OCI-LY7 (cell line): ENCODE measurements around the gene TNFRSF25. TPM values are rescaled to one million over a fixed set of nuclear protein-coding genes. Genes with fewer than 3 reads are reported as not detected.

ENCODE experiments used
- BruUV-seq: library from RNA; stranded (reverse); fragments of 400-500 nt; replicated peaks from 2 replicates; lab custom pipeline; 2021; lab: Mats Ljungman, UMichigan
- CTCF ChIA-PET: fragments of 300-600 bp; sonication (Branson Sonifier 250); formaldehyde crosslinking; loops from one replicate; lab custom pipeline; 2022; ENCODE audit warnings: antibody characterized with exemption; ENCODE audit not compliant: unreplicated experiment; lab: Charles Lee
- POLR2A ChIA-PET: fragments of 300-600 bp; sonication (Branson Sonifier 250); formaldehyde crosslinking; loops from one replicate; lab custom pipeline; 2022; ENCODE audit warnings: antibody characterized with exemption; lab: Charles Lee
- DNase-seq: peaks from one replicate; pipeline ENCODE4 v3.0.0-alpha.2; 2015; ENCODE audit warnings: low spot score
- H2AFZ ChIP-seq: fragments of 200-600 bp; sonication (generic), shearing (Covaris generic); 2 replicates; pipeline ENCODE4 v1.6.1; 2014; ENCODE audit warnings: mild to moderate bottlenecking, antibody characterized with exemption, low read length, moderate library complexity
- H3K27ac ChIP-seq: fragments of 200-600 bp; sonication (generic); 2 replicates; pipeline ENCODE4 v1.5.1; 2014; ENCODE audit warnings: mixed run types, low read depth, mild to moderate bottlenecking, moderate library complexity, low read length, inconsistent platforms; ENCODE audit not compliant: poor library complexity, severe bottlenecking
- H3K36me3 ChIP-seq: fragments of 200-600 bp; sonication (generic); 2 replicates; pipeline ENCODE4 v1.6.1; 2014; ENCODE audit warnings: mild to moderate bottlenecking, antibody characterized with exemption, low read length, moderate library complexity, mixed read lengths; ENCODE audit not compliant: insufficient read depth
- H3K4me1 ChIP-seq: fragments of 200-600 bp; sonication (generic); 2 replicates; pipeline ENCODE4 v1.5.1; 2014; ENCODE audit warnings: mild to moderate bottlenecking, low read length; ENCODE audit not compliant: insufficient read depth, poor library complexity, severe bottlenecking
- H3K4me2 ChIP-seq: fragments of 200-600 bp; sonication (generic); 2 replicates; pipeline ENCODE4 v1.6.1; 2014; ENCODE audit warnings: mild to moderate bottlenecking, low read length
- H3K4me3 ChIP-seq: fragments of 200-600 bp; sonication (generic); 2 replicates; pipeline ENCODE4 v1.5.1; 2014; ENCODE audit warnings: mild to moderate bottlenecking, low read depth, low read length; ENCODE audit not compliant: poor library complexity, severe bottlenecking
- H3K79me2 ChIP-seq: fragments of 200-600 bp; sonication (generic); 2 replicates; pipeline ENCODE4 v1.6.1; 2016; ENCODE audit warnings: low read depth, mild to moderate bottlenecking, low read length, moderate library complexity, mixed read lengths; ENCODE audit not compliant: insufficient read depth
- H3K9me2 ChIP-seq: fragments of 200-600 bp; sonication (generic); 2 replicates; pipeline ENCODE4 v1.6.1; 2016; ENCODE audit warnings: mild to moderate bottlenecking, low read length, mixed read lengths; ENCODE audit not compliant: insufficient read depth
- H3K9me3 ChIP-seq: fragments of 200-600 bp; sonication (generic); 2 replicates; pipeline ENCODE4 v1.6.1; 2014; ENCODE audit warnings: mild to moderate bottlenecking, mixed run types, low read length, mixed read lengths
- H4K20me1 ChIP-seq: fragments of 200-600 bp; sonication (generic); 2 replicates; pipeline ENCODE4 v1.6.1; 2014; ENCODE audit warnings: mild to moderate bottlenecking, antibody characterized with exemption, low read length, moderate library complexity, mixed read lengths; ENCODE audit not compliant: insufficient read depth
- CTCF ChIP-seq: fragments of 200-600 bp; sonication (generic); conservative IDR thresholded peaks from 2 replicates; pipeline ENCODE4 v1.5.1; 2014; ENCODE audit warnings: mild to moderate bottlenecking, antibody characterized with exemption, low read length, moderate library complexity, mixed read lengths
- EZH2phosphoT487 ChIP-seq: fragments of 200-600 bp; sonication (generic); IDR thresholded peaks from 2 replicates; pipeline ENCODE4 v1.6.1; 2018; ENCODE audit warnings: low read depth, borderline replicate concordance, mild to moderate bottlenecking, mixed run types, antibody characterized with exemption, low read length, moderate library complexity, mixed read lengths
- intact Hi-C: fragments of 100-400 bp; cut with micrococcal nuclease; formaldehyde crosslinking; loops from one replicate; pipeline ENCODE4 v1.10.0; 2022; ENCODE audit not compliant: unreplicated experiment
- total RNA-seq, 2 experiments: library from RNA; depleted of rRNA in 1 of 2; stranded (reverse); fragments of >200 nt in 1 of 2; shearing (Covaris generic) in 1 of 2; gene quantifications; 2 replicates each; pipeline ENCODE4 v1.2.3, GENCODE V29; 2014 to 2022

TNFRSF25 gene
- total RNA-seq, 2 experiments from 2014 or later = 1.7 to 2.8 TPM

GRCh38 chr1:6501279-6501813 lies 35.4 kb upstream of the TNFRSF25 start:
- no peaks in the 10 kb centered on the region for H3K9me3 ChIP-seq
- no peak overlapping the region for H2AFZ ChIP-seq

GRCh38 chr1:6500544-6501278 lies 34.7 kb upstream of the TNFRSF25 start:
- ChIA-PET POLR2A (no interaction called here), CTCF (no interaction called here)
- H3K4me2 ChIP-seq = no peak overlapping the region
- no peaks in the 10 kb centered on the region for H3K9me2 ChIP-seq
- no peaks in the 10 kb centered on the region for H3K9me3 ChIP-seq
- no peak for DNase-seq
- H3K79me2 ChIP-seq = no peaks in the 10 kb centered on the region
- no peaks in the 10 kb centered on the region for H4K20me1 ChIP-seq
- H3K36me3 ChIP-seq = no peaks in the 10 kb centered on the region
- H3K4me1 ChIP-seq = no peaks in the 10 kb centered on the region
- no peak overlapping the region for H3K4me3 ChIP-seq
- H2AFZ ChIP-seq = no peak overlapping the region
- intact Hi-C loops = no loop called here
- no TSS peak for BruUV-seq
- TF ChIP-seq EZH2phosphoT487 (no peak), CTCF (no peak)
- H3K27ac ChIP-seq = no peak overlapping the region

More at GRCh38 chr1:6501279-6501813, 35.4 kb upstream of the TNFRSF25 start:
- BruUV-seq = no TSS peak
- CTCF ChIA-PET = no interaction called here
- Histone ChIP-seq H3K4me2 (no peak overlapping the region), H3K9me2 (no peaks in the 10 kb centered on the region), H3K79me2 (no peaks in the 10 kb centered on the region), H3K4me3 (no peak overlapping the region), H3K4me1 (no peaks in the 10 kb centered on the region), H4K20me1 (no peaks in the 10 kb centered on the region), H3K27ac (no peak overlapping the region), H3K36me3 (no peaks in the 10 kb centered on the region)
- POLR2A ChIA-PET = no interaction called here
- no peak for DNase-seq
- intact Hi-C loops = no loop called here
- TF ChIP-seq EZH2phosphoT487 = no peak
- no peak for TF ChIP-seq CTCF

GRCh38 chr1:6499296-6499695 lies 33.3 kb upstream of the TNFRSF25 start:
- POLR2A ChIA-PET = no interaction called here
- H3K27ac ChIP-seq = no peak overlapping the region
- TF ChIP-seq EZH2phosphoT487 (no peak), CTCF (no peak)
- CTCF ChIA-PET = no interaction called here
- intact Hi-C loops = no loop called here
- H3K36me3 ChIP-seq = no peaks in the 10 kb centered on the region
- H3K9me2 ChIP-seq = no peaks in the 10 kb centered on the region
- no peak overlapping the region for H2AFZ ChIP-seq
- no peaks in the 10 kb centered on the region for H3K4me1 ChIP-seq
- H3K4me3 ChIP-seq = no peak overlapping the region
- no peak for DNase-seq
- no peaks in the 10 kb centered on the region for H3K9me3 ChIP-seq
- H4K20me1 ChIP-seq = no peaks in the 10 kb centered on the region
- no peak overlapping the region for H3K4me2 ChIP-seq
- no TSS peak for BruUV-seq
- no peaks in the 10 kb centered on the region for H3K79me2 ChIP-seq
